Measurements from ENCODE around the gene ZEB2. TPM values are rescaled to one million over a fixed set of nuclear protein-coding genes. Genes with fewer than 3 reads are reported as not detected.

Gene ZEB2
- total RNA-seq, 4 donors from 2014 or later = 148 to 290 (median 218) TPM

GRCh38 chr2:144383571-144384100 lies 136.3 kb downstream of the ZEB2 start:
- no peak for DNase-seq (ENCODE audit: low spot score in 2 of 2)
- TF ChIP-seq POLR2A (IDR thresholded peaks at IDR 0.05) (no peak), CTCF (IDR thresholded peaks at IDR 0.05) (no peak), EP300 (IDR thresholded peaks at IDR 0.05) (no peak)
- H3K36me3 ChIP-seq = peaks cover 0 to 10% (median 0%) of the 10 kb centered on the region in 3 donors
- H3K9me3 ChIP-seq = no peaks in the 10 kb centered on the region
- no peaks in the 10 kb centered on the region for H3K27me3 ChIP-seq
- 69 to 77% methylated on average over 4 of the region's 4 CpGs for WGBS, 2 donors
- no peak overlapping the region for H3K27ac ChIP-seq
- no peak overlapping the region for H3K4me3 ChIP-seq
- peaks cover 0 to 34% (median 4%) of the 10 kb centered on the region in 4 donors for H3K4me1 ChIP-seq

- Histone ChIP-seq H3K4me1 (peaks cover 0 to 34% (median 4%) of the 10 kb centered on the region in 4 donors), H3K27ac (peak overlapping the region in 1 of 4 donors; percentile 4), H3K27me3 (no peaks in the 10 kb centered on the region), H3K36me3 (peaks cover 0 to 10% (median 0%) of the 10 kb centered on the region in 3 donors), H3K4me3 (no peak overlapping the region), H3K9me3 (no peaks in the 10 kb centered on the region)
- TF ChIP-seq POLR2A (IDR thresholded peaks at IDR 0.05) = no peak
- no peak for TF ChIP-seq CTCF (IDR thresholded peaks at IDR 0.05)
- peak in 1 of 2 donors; percentile 43 for TF ChIP-seq EP300 (IDR thresholded peaks at IDR 0.05)
- DNase-seq (ENCODE audit: low spot score in 2 of 2) = no peak
- 66 to 69% methylated on average over 2 of the region's 2 CpGs for WGBS, 2 donors
Measured at GRCh38 chr2:144382849-144383248, 137.1 kb downstream of the ZEB2 start.

- TF ChIP-seq POLR2A (IDR thresholded peaks at IDR 0.05) (no peak), CTCF (IDR thresholded peaks at IDR 0.05) (no peak)
- H3K27me3 ChIP-seq = no peaks in the 10 kb centered on the region
- peaks cover 0 to 26% (median 4%) of the 10 kb centered on the region in 4 donors for H3K4me1 ChIP-seq
- no peak overlapping the region for H3K4me3 ChIP-seq
- peaks cover 0 to 10% (median 0%) of the 10 kb centered on the region in 3 donors for H3K36me3 ChIP-seq
- 64 to 69% methylated on average over 2 of the region's 2 CpGs for WGBS, 2 donors
- no peaks in the 10 kb centered on the region for H3K9me3 ChIP-seq
- no peak for DNase-seq (ENCODE audit: low spot score in 2 of 2)
- H3K27ac ChIP-seq = no peak overlapping the region
Measured at GRCh38 chr2:144381716-144382115, 138.2 kb downstream of the ZEB2 start.

- Histone ChIP-seq H3K27me3 (no peaks in the 10 kb centered on the region), H3K4me3 (no peak overlapping the region), H3K36me3 (no peaks in the 10 kb centered on the region), H3K9me3 (no peaks in the 10 kb centered on the region), H3K4me1 (peaks cover 0 to 11% (median 4%) of the 10 kb centered on the region in 4 donors), H3K27ac (no peak overlapping the region)
- no peak for TF ChIP-seq CTCF (IDR thresholded peaks at IDR 0.05)
- TF ChIP-seq EP300 (IDR thresholded peaks at IDR 0.05) = no peak
- no peak for TF ChIP-seq POLR2A (IDR thresholded peaks at IDR 0.05)
- DNase-seq (ENCODE audit: low spot score in 2 of 2) = no peak
- 45 to 49% methylated on average over 11 of the region's 11 CpGs for whole genome bisulfite sequencing, 2 donors
Measured at GRCh38 chr2:144379851-144380311, 140.0 kb downstream of the ZEB2 start.

- Histone ChIP-seq H3K9me3 (no peaks in the 10 kb centered on the region), H3K27me3 (no peaks in the 10 kb centered on the region), H3K4me1 (peaks cover 0 to 15% (median 7%) of the 10 kb centered on the region in 4 donors), H3K36me3 (no peaks in the 10 kb centered on the region), H3K4me3 (no peak overlapping the region), H3K27ac (no peak overlapping the region)
- WGBS, 2 donors = 88 to 91% methylated on average over 5 of the region's 5 CpGs
- TF ChIP-seq EP300 (IDR thresholded peaks at IDR 0.05) (no peak), CTCF (IDR thresholded peaks at IDR 0.05) (no peak), POLR2A (IDR thresholded peaks at IDR 0.05) (no peak)
- no peak for DNase-seq (ENCODE audit: low spot score in 2 of 2)
Measured at GRCh38 chr2:144378551-144378950, 141.4 kb downstream of the ZEB2 start.
